Progenitor cell of endocrine pancreas (in vitro differentiated cells): ENCODE data around the gene HLCS. TPM values are rescaled to one million over a fixed set of nuclear protein-coding genes. Genes with fewer than 3 reads are reported as not detected.
A peak's percentile ranks its signal among the peaks of the same experiment; 100 is the strongest.

Source experiments
- DNase-seq: peaks from one replicate; pipeline ENCODE4 v3.0.0; 2021; ENCODE audit warnings: low spot score; ENCODE audit not compliant: unreplicated experiment
- H3K27ac Mint-ChIP-seq: 2 replicates; pipeline ENCODE4 v1.8.0; 2021; ENCODE audit warnings: mild to moderate bottlenecking, moderate library complexity, mixed read lengths
- H3K27me3 Mint-ChIP-seq: 2 replicates; pipeline ENCODE4 v1.8.0; 2021; ENCODE audit warnings: mixed read lengths
- H3K36me3 Mint-ChIP-seq: 2 replicates; pipeline ENCODE4 v1.8.0; 2022; ENCODE audit warnings: mixed read lengths; ENCODE audit not compliant: insufficient read depth
- H3K4me1 Mint-ChIP-seq: 2 replicates; pipeline ENCODE4 v1.8.0; 2021; ENCODE audit warnings: low read depth, mixed read lengths
- H3K4me3 Mint-ChIP-seq: 2 replicates; pipeline ENCODE4 v1.8.0; 2021; ENCODE audit warnings: low read depth, mild to moderate bottlenecking, moderate library complexity, mixed read lengths
- H3K9me3 Mint-ChIP-seq: 2 replicates; pipeline ENCODE4 v1.8.0; 2021; ENCODE audit warnings: low read depth, mixed read lengths
- CTCF ChIP-seq: fragments of 200-600 bp; sonication (generic); IDR thresholded peaks from one replicate; pipeline ENCODE4 v1.5.0; 2021; ENCODE audit warnings: antibody characterized with exemption, mild to moderate bottlenecking; ENCODE audit not compliant: unreplicated experiment
- total RNA-seq: library from RNA; stranded (reverse); gene quantifications from 2 replicates; pipeline ENCODE4 v1.2.1, GENCODE V29; 2021

HLCS gene
- total RNA-seq, 1 donor from 2014 or later: 34.3 TPM

GRCh38 chr21:36891121-36891520, 75.3 kb downstream of the HLCS start:
- no peak overlapping the region for H3K4me3 Mint-ChIP-seq
- no peak for TF ChIP-seq CTCF
- no peak overlapping the region for H3K27ac Mint-ChIP-seq
- H3K27me3 Mint-ChIP-seq: no peaks in the 10 kb centered on the region
- DNase-seq: no peak
- no peaks in the 10 kb centered on the region for H3K9me3 Mint-ChIP-seq
- peaks cover 5% of the 10 kb centered on the region for H3K4me1 Mint-ChIP-seq
- H3K36me3 Mint-ChIP-seq: peaks cover 20% of the 10 kb centered on the region

- H3K9me3 Mint-ChIP-seq: no peaks in the 10 kb centered on the region
- no peaks in the 10 kb centered on the region for H3K27me3 Mint-ChIP-seq
- TF ChIP-seq CTCF: no peak
- peaks cover 16% of the 10 kb centered on the region for H3K36me3 Mint-ChIP-seq
- peaks cover 5% of the 10 kb centered on the region for H3K4me1 Mint-ChIP-seq
- H3K27ac Mint-ChIP-seq: peak overlapping the region; percentile 12
- H3K4me3 Mint-ChIP-seq: no peak overlapping the region
- DNase-seq: no peak
These were observed 76.4 kb downstream of the HLCS start for GRCh38 chr21:36890086-36890485.

GRCh38 chr21:36889401-36889800, 77.1 kb downstream of the HLCS start:
- no peak overlapping the region for H3K4me3 Mint-ChIP-seq
- TF ChIP-seq CTCF: no peak
- H3K27me3 Mint-ChIP-seq: no peaks in the 10 kb centered on the region

GRCh38 chr21:36888466-36888865, 78.0 kb downstream of the HLCS start:
- no peak overlapping the region for H3K4me3 Mint-ChIP-seq
- peaks cover 5% of the 10 kb centered on the region for H3K4me1 Mint-ChIP-seq
- H3K9me3 Mint-ChIP-seq: peaks cover 13% of the 10 kb centered on the region
- H3K27ac Mint-ChIP-seq: no peak overlapping the region
- H3K27me3 Mint-ChIP-seq: no peaks in the 10 kb centered on the region
- H3K36me3 Mint-ChIP-seq: peaks cover 24% of the 10 kb centered on the region
- no peak for DNase-seq
- no peak for TF ChIP-seq CTCF

More at GRCh38 chr21:36889401-36889800, 77.1 kb downstream of the HLCS start:
- H3K4me1 Mint-ChIP-seq: peaks cover 5% of the 10 kb centered on the region
- no peak for DNase-seq
- H3K36me3 Mint-ChIP-seq: peaks cover 19% of the 10 kb centered on the region
- H3K27ac Mint-ChIP-seq: no peak overlapping the region
- peaks cover 4% of the 10 kb centered on the region for H3K9me3 Mint-ChIP-seq

- no peak for DNase-seq
- Mint-ChIP-seq H3K27ac (no peak overlapping the region), H3K9me3 (peaks cover 18% of the 10 kb centered on the region), H3K27me3 (no peaks in the 10 kb centered on the region), H3K4me3 (no peak overlapping the region), H3K36me3 (peaks cover 29% of the 10 kb centered on the region), H3K4me1 (peaks cover 5% of the 10 kb centered on the region)
- no peak for TF ChIP-seq CTCF
These were observed 78.5 kb downstream of the HLCS start for GRCh38 chr21:36887963-36888362.
